Measurements from ENCODE around the gene OR6F1. TPM values are rescaled to one million over a fixed set of nuclear protein-coding genes. Genes with fewer than 3 reads are reported as not detected.
A peak's percentile ranks its signal among the peaks of the same experiment; 100 is the strongest.
"Not testable (repeated sequence)": the region's sequence is repeated elsewhere in the genome, so short reads cannot be mapped to it uniquely, and the experiment has no call there.

The OR6F1 gene
- polyA plus RNA-seq (ENCODE audit: insufficient read length in 4 of 4) = not detected

DNA sequence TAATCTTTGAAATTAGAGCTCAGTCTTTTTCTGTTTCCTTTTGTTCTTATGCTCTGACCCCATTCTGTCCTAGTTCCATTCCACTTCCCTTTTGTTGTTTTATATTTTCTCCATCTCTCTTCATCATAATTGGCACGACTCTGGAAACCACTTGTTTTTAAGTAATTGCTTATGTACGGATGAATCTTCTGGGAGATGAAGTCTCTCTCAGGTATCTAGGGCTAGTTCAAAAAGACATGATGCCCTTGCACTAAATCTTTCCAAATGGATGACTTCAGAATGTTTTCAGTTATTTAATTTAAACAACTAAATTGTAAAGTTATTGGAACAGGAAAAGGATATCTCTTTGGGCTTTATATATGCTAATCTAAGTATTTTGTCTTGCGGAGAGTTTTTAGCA, at the start of gene OR6F1:
Gene OR6F1 (minus strand): TSS at position 101 of the 400 bp plus-strand sequence. CDS start 3,891 bp downstream, outside the sequence.
- DNase-seq (ENCODE audit: low read depth in 4 of 4, low spot score in 2 of 4) = no peak

DNA sequence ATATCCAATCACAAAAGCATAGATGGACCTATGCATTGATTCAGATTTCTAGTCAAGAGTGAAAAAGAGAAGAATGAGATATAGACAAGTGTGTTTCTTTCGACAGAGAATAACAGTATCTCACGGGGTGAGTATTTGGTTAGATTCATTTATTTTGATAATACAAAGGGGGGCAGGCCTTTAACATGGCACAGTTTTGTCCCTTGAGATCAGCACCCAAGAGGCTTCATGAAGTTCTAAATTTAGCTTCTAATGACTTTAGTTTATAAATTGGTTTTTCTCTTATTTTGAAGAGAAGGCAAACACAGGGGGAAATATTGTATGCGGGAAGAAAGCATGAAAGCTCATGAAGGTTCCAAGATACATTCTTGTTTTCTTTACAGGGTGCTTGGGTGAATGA, 44.0 kb upstream of the OR6F1 start, which contains the start of gene OR1C1:
Gene OR1C1 (minus strand): TSS at position 101 of the 400 bp plus-strand sequence. CDS start 2,150 bp downstream, outside the sequence.
- no peak for DNase-seq (ENCODE audit: low read depth in 4 of 4, low spot score in 2 of 4)

DNA sequence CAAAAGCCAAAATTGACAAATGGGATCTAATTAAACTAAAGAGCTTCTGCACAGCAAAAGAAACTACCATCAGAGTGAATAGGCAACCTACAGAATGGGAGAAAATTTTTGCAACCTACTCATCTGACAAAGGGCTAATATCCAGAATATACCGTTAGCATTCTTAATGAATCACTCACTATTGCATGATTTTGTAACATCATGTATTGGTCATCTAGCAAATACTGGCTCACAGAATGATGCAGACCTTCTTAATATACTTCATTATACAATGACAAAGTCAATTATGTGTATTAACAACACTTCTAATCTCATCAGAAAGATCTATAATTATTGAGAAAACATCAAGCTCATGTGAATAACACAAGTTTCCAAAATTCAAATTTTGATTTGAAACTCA, 37.9 kb upstream of the OR6F1 start:
- not testable (repeated sequence) for DNase-seq (ENCODE audit: low read depth in 4 of 4, low spot score in 2 of 4)

DNA sequence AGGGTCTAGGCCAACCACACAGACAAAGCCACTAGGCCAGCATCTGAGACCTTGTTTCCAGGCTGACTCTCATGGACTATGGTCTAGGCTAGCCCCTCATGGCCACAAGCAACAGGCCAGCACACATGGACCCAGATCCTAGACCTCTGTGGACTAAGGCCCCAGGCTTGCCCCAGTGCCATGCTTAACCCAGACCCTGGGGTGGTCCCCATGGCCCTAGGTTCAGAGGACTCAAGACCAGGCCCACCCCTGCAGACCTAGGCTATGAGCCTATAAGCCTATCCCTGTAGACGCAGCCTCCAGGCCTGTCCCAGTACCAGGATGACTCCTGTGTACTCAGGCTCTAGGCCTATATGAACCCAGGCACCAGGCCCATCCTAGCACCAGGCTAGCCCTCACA, 33.4 kb upstream of the OR6F1 start:
- no peak for DNase-seq (ENCODE audit: low read depth in 4 of 4, low spot score in 2 of 4)

DNA sequence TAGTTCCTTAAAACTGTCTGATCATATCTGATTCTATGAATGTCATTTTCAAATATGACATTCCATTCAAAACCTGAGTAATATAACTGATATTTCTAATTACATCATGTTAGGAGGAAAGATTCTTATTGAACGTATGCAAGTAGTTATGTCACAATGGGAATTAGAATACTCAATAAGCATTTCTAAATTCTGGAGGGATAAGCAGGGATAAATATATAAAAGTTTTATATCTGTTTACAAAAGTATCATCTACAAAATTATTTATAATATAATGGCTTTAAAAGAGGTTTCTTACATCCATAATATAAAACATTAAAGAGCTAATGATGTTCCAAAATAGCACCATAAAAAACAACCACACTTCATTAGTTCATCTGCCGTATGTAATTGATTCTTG, 31.6 kb upstream of the OR6F1 start, which contains the start of gene OR14A2:
Gene OR14A2 (minus strand): TSS at position 101 of the 400 bp plus-strand sequence.
- DNase-seq (ENCODE audit: low read depth in 4 of 4, low spot score in 2 of 4) = no peak

DNA sequence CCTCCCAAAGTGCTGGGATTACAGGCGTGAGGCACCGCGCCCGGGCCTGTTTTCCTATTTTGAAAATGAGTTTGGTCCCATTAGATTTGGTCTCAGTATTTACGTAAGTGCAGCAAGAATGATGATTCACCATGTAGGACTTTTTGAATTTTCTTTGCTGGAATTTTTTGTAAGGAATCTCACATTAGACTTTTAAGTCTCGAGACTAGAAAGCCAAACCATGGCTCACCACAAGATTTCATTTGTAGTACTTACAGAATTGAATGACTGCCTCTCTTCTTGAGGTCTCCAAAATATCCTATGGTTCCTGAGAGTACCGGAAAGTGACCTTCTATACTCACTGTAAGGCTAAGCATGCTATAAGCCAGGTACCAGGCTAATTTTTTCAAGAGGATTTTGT, 31.2 kb upstream of the OR6F1 start:
- no peak for DNase-seq (ENCODE audit: low read depth in 4 of 4, low spot score in 2 of 4)

DNA sequence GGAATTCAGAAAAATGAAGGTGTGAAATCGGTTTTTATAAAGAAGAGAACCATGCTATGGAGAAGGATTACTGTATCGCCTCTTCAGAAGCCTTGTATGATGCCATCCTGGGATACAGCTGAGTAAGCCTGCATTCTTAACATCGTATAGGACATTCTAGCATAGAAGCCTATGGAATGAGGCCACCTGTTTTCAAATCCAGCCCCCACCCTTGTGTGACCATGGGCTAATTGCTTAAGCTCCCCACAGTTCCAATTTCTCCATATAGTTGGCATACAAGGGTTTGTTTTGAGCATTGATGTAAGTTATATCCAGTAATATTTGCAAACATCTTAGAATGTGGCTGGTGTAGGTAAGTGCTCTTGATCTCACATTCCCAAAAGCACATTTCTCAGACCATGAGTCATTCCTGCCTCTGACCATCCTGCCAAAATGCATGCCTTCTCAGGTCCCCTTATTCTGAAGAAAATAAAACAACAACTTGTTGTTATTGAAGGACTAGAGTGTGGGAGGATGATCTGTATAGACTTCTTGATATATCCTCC, 30.0 kb upstream of the OR6F1 start:
- DNase-seq (ENCODE audit: low read depth in 4 of 4, low spot score in 2 of 4) = no peak

DNA sequence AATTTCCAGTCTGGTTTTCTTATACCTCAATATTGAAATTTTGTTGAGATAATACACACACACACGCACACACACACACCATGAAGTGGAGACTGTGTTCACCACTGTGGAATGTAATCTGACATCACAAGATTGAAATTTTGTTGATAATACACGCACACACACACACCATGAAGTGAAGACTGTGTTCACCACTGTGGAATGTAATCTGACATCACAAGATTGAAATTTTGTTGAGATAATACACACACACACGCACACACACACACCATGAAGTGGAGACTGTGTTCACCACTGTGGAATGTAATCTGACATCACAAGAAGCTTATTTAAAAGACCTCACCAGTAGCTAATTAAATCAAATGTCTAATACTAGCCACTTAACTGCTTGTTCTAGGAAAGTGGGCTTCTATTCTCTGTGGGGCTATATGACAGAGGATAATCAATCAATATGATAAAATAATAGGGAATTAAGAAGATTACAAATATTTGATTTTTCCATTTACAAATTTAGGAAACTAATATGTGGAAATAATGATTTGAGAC, 25.8 kb upstream of the OR6F1 start:
- DNase-seq (ENCODE audit: low read depth in 4 of 4, low spot score in 2 of 4) = not testable (repeated sequence)

DNA sequence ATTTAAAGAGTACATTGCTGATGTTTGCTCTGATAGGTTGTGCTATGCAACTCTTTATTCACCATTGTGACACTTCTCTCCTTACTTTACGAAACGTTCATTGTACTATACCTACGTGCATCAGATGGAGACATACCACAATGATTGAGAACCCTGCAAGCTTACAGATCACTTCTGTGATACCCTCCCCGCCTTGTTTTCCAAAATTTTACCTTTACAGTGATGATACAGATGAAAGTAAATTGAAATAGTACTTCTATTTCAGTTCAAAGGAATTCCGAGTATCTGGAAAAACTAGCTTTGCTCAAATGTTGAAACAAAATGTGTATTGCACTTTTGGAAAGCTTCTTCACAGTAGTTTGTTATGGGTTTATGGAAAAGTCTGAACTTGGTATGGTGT, 25.3 kb upstream of the OR6F1 start:
- no peak for DNase-seq (ENCODE audit: low read depth in 4 of 4, low spot score in 2 of 4)

DNA sequence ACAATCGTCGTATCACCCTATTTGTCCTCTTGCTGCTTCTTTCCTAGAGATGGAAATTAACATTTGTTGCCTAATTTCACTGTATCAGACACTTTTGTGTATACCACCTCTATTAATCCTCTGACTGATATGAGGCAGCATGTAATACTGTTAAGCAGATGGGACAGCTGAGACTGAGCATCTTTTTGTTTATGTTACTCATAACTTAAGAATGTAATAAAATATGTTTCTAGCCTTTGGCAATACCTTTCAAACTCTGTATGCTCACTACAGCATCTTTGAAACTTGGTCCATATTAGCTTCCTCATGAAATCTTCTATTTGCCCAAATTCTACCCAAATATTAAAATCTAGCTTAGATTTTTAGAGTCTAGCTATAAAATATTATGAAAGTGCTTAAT, 24.3 kb upstream of the OR6F1 start:
- no peak for DNase-seq (ENCODE audit: low read depth in 4 of 4, low spot score in 2 of 4)

DNA sequence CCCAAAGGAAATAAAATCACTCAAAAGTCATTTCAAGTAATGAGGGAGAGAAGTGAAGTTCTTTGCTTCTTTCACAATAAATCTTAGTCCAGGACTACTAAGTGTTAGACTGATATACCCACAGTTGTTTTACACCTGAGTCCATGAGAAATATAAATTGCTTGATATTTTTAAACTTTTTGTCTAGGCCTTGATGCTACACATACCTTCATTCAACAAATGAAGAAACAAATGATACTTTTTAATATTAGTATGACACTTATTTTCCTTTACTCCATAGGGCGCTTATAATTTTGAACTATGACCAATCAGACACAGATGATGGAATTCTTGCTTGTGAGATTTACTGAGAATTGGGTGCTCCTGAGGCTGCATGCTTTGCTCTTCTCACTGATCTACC, 21.9 kb upstream of the OR6F1 start, which contains the start of gene OR14K1:
Gene OR14K1 (plus strand): TSS at position 301 of the 400 bp plus-strand sequence. CDS start 0 bp downstream, at position 301.
- no peak for DNase-seq (ENCODE audit: low read depth in 4 of 4, low spot score in 2 of 4)

DNA sequence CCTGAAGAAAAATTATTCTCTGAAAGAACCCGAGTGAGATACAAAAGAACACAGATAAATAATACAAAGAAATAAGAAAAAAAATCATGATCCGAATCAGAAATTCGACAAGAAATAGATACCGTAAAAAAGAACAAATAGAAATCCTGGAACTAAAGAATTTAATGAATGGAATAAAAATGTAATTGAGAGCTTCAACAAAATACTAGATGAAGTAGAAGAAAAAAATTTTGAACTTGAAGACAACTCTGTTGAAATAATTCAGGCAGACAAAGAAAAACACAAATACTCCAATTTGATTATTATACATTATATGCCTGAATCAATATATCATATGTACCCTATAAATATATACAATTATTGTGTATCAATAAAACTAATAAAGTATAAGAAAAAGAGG, 4.8 kb upstream of the OR6F1 start:
- no peak for DNase-seq (ENCODE audit: low read depth in 4 of 4, low spot score in 2 of 4)

DNA sequence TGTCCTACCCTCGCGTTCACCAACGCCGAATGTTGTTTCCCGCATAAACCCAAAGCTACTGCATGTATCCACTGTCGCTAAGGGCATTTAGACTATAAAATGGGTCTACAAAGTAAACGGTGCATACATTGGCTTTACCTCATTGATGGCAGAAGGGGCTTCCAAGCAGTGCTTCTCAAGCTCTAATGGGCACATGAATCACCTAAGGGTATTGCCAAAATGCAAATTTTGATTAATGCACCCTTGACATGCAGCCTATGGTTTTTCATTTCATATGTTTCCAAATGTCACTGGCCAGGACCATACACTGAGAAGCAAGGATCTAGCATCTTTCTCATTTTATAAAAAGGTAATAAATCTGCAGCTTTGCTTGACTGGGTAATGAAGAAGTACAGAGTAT, 2.7 kb downstream of the OR6F1 start:
- DNase-seq (ENCODE audit: low read depth in 4 of 4, low spot score in 2 of 4) = no peak

DNA sequence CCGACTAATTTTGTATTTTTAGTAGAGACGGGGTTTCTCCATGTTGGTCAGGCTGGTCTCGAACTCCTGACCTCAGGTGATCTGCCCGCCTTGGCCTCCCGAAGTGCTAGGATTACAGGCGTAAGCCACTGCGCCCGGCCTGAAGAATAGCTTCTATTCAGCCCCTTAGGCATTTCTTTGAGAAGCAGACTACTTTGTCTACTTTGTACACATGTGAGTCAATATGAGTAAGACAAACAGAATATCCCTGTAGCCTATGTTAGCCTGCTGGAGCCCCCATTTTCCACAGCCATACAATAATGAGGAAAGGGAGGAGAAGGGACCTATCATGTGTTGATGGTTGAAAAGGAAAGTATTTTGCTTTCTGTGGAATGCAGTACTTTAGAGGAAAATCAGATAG, 5.8 kb downstream of the OR6F1 start:
- DNase-seq (ENCODE audit: low read depth in 4 of 4, low spot score in 2 of 4) = not testable (repeated sequence)

DNA sequence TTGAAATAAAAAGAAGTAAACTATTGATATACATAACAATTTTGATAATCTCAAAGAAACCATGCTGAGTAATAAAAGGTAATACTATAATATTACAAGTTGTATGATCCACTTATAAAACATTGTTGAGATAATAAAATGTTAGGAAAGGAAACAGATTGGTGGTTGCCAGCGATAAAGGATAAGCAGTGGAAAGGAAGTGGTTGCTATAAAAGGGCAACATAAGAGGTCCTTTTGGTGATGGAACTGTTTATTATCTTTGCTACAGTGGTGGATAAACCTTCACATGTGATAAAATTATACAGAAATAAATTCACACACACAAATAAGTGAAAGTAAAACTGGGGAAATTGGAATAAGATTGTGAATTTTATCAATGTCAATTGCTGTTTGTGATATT, 15.1 kb downstream of the OR6F1 start:
- no peak for DNase-seq (ENCODE audit: low read depth in 4 of 4, low spot score in 2 of 4)

DNA sequence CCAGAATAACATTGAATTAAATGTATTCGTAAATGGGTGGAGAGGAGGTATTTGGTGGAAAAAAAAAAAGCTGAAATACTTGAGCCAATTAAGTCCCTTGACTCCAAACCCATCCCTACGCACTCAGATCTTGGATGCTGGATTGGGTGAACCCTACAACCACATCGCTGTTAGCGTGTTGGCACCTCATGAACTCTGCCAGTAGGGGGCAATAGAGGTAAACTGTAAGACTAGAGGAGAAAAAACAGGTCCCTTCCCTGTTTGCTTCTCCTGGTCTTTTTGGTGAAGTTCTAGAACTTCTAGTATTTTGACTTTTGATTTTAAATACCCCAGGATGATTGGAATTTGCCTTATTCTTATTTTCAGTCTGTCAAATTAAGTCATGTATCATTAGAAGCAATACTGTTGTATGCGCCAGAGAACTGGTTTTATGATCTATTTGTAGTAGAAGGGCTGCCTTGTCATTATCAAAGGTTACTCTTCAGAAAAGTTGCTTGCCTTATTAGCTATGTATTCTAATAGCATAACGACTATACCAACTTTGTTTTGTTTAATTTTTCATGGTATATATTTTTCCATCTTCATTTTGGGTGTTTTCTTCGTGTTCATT, 35.1 kb downstream of the OR6F1 start:
- peak in 3 of 4 donors; percentile 3 to 25 (median 5) for DNase-seq (ENCODE audit: low read depth in 4 of 4, low spot score in 2 of 4)

DNA sequence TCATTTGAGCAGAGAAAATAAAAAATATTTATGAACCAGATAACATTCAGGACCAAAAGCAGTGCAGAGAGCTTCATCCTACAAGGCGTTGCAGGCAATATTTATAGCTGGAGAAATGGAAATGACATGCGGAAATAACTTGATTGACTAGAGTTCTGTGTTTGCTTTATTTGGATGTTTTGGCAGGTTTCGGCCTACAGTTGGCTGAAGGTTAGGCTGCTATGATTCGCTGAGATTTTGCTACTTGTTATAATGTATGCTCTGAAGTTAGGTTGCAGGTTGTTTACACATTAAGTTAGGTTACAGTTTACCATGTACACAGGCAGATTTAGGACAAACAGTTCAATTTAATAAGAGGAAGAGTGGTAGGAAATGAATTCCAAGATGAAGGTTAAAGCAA, 36.3 kb downstream of the OR6F1 start:
- DNase-seq (ENCODE audit: low read depth in 4 of 4, low spot score in 2 of 4) = no peak

DNA sequence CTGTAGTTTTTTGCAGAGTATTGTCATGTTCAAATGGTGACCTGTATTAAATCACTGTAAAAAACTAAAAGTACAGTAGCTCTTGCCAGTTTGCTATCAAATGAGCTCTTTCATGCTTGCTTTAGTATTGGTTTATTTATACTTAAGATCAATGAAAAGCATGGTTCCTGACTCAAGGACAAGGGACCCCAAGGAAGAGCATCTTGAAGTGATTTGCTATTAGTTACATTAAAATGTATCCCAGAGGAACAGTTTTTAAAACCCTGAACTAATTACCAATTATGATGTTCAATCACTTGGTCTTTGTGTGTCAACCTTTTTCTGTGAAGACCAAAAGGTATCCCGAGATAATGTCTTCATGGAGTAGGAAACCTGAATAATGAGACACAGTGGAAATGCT, 36.8 kb downstream of the OR6F1 start, which contains the start of gene OR13G1:
Gene OR13G1 (minus strand): TSS at position 101 of the 400 bp plus-strand sequence. CDS start 6,698 bp downstream, outside the sequence.
- no peak for DNase-seq (ENCODE audit: low read depth in 4 of 4, low spot score in 2 of 4)

DNA sequence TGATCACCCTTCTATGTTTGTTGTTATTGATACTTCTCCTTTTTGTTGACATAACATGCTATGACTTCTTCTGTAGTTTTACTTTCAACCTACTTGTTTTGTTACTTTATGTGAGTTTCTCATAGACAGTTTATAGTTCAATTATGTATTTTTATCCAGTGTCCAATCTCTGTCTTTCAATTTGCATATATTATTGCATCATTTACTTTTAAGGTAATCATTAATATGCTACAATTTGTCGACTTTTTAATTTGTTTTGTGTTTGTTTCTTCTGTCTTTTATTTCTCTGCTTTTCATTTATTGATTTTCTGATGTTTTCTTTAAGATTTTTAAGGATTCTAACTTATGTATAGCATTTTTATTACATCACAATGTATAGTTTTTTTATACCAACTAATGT, 47.2 kb downstream of the OR6F1 start:
- DNase-seq (ENCODE audit: low read depth in 4 of 4, low spot score in 2 of 4) = no peak
